Nephron progenitor cell (in vitro differentiated cells): ENCODE results near the gene UBE3B.

Experiments used
- DNase-seq: peaks from one replicate; pipeline ENCODE4 v3.0.0; 2021
- H3K27ac Mint-ChIP-seq: 2 replicates; pipeline ENCODE4 v1.8.0; 2021; ENCODE audit warnings: mild to moderate bottlenecking, moderate library complexity, mixed read lengths
- H3K27me3 Mint-ChIP-seq: 2 replicates; pipeline ENCODE4 v1.8.0; 2021; ENCODE audit warnings: mild to moderate bottlenecking, low read depth, mixed read lengths; ENCODE audit not compliant: poor library complexity
- H3K36me3 Mint-ChIP-seq: 2 replicates; pipeline ENCODE4 v1.8.0; 2021; ENCODE audit warnings: low read depth, mixed read lengths
- H3K4me1 Mint-ChIP-seq: 2 replicates; pipeline ENCODE4 v1.8.0; 2021; ENCODE audit warnings: mixed read lengths
- H3K4me3 Mint-ChIP-seq: 2 replicates; pipeline ENCODE4 v1.8.0; 2021; ENCODE audit warnings: mild to moderate bottlenecking, moderate library complexity, mixed read lengths
- H3K9me3 Mint-ChIP-seq: 2 replicates; pipeline ENCODE4 v1.8.0; 2021; ENCODE audit warnings: mild to moderate bottlenecking, moderate library complexity, mixed read lengths
- TF ChIP-seq, protein P1 (sequence below): fragments of 200-600 bp; sonication (generic); IDR thresholded peaks from 2 replicates; pipeline ENCODE4 v1.5.0; 2021; ENCODE audit warnings: antibody characterized with exemption

UBE3B gene

DNA sequence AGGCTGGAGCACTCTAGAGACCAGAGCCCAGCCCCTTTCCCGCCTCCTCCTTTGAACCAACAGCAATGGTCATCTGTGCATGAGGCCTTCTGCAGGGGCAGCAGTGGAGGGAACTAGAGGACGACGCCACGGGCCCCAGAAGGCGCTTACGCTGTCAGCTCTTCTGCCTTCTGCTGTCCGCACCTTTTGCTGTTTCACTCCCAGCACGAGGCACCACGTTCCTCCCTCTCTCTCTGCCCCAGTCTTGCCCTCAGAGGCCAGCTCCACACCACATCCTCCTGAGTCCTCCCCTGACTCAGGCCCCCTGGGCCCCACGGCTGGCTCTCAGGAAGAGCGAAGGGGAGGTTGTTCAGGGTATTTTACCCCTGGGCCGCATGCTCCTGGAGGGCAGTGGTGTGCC is 80.4 kb downstream of the UBE3B start:
- Mint-ChIP-seq H3K27ac (peak overlapping the region; percentile 45), H3K9me3 (no peaks in the 10 kb centered on the region), H3K27me3 (peaks cover 9% of the 10 kb centered on the region), H3K4me1 (peaks cover 48% of the 10 kb centered on the region), H3K4me3 (no peak overlapping the region), H3K36me3 (peaks cover 19% of the 10 kb centered on the region)
- TF ChIP-seq, protein P1, sequence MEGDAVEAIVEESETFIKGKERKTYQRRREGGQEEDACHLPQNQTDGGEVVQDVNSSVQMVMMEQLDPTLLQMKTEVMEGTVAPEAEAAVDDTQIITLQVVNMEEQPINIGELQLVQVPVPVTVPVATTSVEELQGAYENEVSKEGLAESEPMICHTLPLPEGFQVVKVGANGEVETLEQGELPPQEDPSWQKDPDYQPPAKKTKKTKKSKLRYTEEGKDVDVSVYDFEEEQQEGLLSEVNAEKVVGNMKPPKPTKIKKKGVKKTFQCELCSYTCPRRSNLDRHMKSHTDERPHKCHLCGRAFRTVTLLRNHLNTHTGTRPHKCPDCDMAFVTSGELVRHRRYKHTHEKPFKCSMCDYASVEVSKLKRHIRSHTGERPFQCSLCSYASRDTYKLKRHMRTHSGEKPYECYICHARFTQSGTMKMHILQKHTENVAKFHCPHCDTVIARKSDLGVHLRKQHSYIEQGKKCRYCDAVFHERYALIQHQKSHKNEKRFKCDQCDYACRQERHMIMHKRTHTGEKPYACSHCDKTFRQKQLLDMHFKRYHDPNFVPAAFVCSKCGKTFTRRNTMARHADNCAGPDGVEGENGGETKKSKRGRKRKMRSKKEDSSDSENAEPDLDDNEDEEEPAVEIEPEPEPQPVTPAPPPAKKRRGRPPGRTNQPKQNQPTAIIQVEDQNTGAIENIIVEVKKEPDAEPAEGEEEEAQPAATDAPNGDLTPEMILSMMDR, result no peak
- no peak for DNase-seq

- Mint-ChIP-seq H3K4me1 (peaks cover 43% of the 10 kb centered on the region), H3K27ac (no peak overlapping the region), H3K9me3 (no peaks in the 10 kb centered on the region), H3K27me3 (peaks cover 6% of the 10 kb centered on the region), H3K36me3 (peaks cover 19% of the 10 kb centered on the region), H3K4me3 (no peak overlapping the region)
- TF ChIP-seq, protein P1, result no peak
- DNase-seq, result no peak
These were observed 81.2 kb downstream of the UBE3B start for GRCh38 chr12:109558374-109559199.

DNA sequence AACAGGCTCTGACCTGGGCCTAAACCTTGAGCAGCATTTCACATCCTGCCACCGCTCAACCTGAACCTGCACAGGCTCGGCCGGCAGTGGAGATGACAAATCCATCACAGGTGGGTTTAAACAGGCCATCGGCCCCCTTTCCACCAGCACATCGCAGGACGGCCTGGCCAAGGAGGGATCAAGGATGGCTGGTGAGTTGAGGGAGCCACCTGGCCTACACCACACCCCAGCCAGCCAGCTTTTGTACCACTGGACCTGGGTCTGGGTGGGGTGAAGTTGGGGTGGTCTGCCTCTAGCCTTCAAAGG is 81.7 kb downstream of the UBE3B start:
- Mint-ChIP-seq H3K27me3 (peaks cover 4% of the 10 kb centered on the region), H3K9me3 (no peaks in the 10 kb centered on the region), H3K36me3 (peaks cover 19% of the 10 kb centered on the region), H3K4me1 (peaks cover 37% of the 10 kb centered on the region), H3K4me3 (no peak overlapping the region), H3K27ac (no peak overlapping the region)
- DNase-seq, result no peak
- TF ChIP-seq, protein P1, result no peak

DNA sequence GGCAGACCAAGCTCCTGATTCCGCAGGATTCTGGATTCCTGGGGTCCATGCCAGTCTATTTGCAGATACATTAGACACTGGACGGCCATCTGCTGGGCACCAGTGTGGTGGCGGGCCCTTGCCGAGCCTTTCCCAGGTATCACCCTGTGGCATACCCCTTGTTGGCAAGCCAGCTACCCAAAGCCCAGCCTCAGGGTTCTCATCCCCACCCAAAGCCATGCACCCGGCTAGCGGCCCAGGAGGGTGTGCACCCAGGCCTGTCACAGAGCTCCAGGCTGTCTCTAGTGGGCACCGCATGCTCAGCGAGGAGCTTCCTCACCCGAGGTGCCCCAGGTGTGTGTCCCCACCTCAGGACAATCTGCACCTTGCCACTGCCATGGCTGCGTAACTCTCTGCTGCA is 82.2 kb downstream of the UBE3B start:
- no peak for DNase-seq
- H3K9me3 Mint-ChIP-seq, result no peaks in the 10 kb centered on the region
- TF ChIP-seq, protein P1, result no peak
- peaks cover 4% of the 10 kb centered on the region for H3K27me3 Mint-ChIP-seq
- H3K27ac Mint-ChIP-seq, result no peak overlapping the region
- peaks cover 19% of the 10 kb centered on the region for H3K36me3 Mint-ChIP-seq
- H3K4me1 Mint-ChIP-seq, result peaks cover 35% of the 10 kb centered on the region
- no peak overlapping the region for H3K4me3 Mint-ChIP-seq

DNA sequence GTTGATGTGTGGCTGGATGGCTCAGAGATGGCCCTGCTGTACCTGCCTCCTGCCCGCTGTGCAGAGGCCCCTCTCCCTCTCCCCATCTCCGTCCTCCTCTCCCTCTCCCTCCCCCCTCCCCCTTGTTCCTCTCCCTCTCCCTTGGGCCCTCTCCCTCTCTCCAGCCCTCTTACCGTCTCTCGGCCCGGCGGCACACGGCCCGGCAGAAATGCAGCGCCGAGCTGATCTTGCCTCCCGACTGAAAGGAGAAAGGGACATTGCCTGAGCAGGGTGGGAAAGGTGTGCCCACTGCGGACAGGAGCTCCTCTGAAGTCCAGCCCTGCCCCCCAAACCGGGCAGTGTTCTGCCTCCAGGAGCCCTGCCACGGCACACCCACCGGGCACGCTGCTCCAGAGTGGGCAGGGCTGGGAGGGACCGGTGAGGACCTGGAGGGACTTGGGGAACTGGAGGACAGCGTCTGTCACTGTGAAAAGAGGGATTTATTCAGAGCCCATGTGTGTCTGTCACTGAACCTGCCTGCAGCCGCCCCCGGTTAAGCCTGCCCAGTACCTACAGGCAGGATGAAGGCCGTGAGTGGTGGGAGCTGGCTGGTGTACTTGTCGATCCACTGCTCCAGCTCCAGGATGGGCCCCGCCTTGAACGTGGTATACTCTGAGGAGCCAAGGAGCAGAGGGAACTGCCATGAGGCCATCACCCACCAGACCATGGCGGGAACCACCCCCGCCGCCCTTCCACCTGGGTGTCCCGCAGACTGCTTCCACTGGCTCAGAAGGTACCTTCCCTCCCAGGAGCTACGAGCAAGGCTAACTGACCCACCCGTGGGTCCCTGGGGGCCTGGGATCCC is 83.7 kb downstream of the UBE3B start:
- no peaks in the 10 kb centered on the region for H3K9me3 Mint-ChIP-seq
- peaks cover 4% of the 10 kb centered on the region for H3K27me3 Mint-ChIP-seq
- peaks cover 27% of the 10 kb centered on the region for H3K4me1 Mint-ChIP-seq
- H3K27ac Mint-ChIP-seq, result peak overlapping the region; percentile 76
- H3K4me3 Mint-ChIP-seq, result no peak overlapping the region
- DNase-seq, result no peak
- TF ChIP-seq, protein P1, result no peak
- peaks cover 22% of the 10 kb centered on the region for H3K36me3 Mint-ChIP-seq
